IMR-90 (cell line): ENCODE measurements around the gene PIH1D1. TPM values are rescaled to one million over a fixed set of nuclear protein-coding genes. Genes with fewer than 3 reads are reported as not detected.

Source experiments
- ATAC-seq: fragments of 200-7000 bp; cut with Tn5 transposase; 2 replicates; pipeline ENCODE4 v1.9.1; 2020; ENCODE audit warnings: low read depth, mild to moderate bottlenecking, moderate library complexity
- BruUV-seq: library from RNA; stranded (reverse); fragments of 400-500 nt; replicated peaks from 2 replicates; lab custom pipeline; 2021; lab: Mats Ljungman, UMichigan
- CTCF ChIA-PET: fragments of 300-600 bp; formaldehyde crosslinking; extraction: SDS; loops from one replicate; lab custom pipeline; 2021; ENCODE audit warnings: antibody characterized with exemption; lab: Yijun Ruan, JAX
- POLR2A ChIA-PET: fragments of 300-600 bp; sonication (Branson Sonifier 250); formaldehyde crosslinking; loops from one replicate; lab custom pipeline; 2022; ENCODE audit warnings: antibody characterized with exemption; ENCODE audit not compliant: unreplicated experiment; lab: Charles Lee
- DNase-seq: peaks from one replicate; pipeline ENCODE4 v3.0.0; 2013
- H2AFZ ChIP-seq: replicated peaks from 2 replicates; pipeline ENCODE3; 2013; ENCODE audit warnings: low read length, mild to moderate bottlenecking; ENCODE audit not compliant: poor library complexity
- H2AK5ac ChIP-seq: 2 replicates; pipeline ENCODE4 v1.6.1; 2013; ENCODE audit warnings: low read depth, low read length, inconsistent platforms
- H2AK9ac ChIP-seq: replicated peaks from 2 replicates; pipeline ENCODE3; 2013; ENCODE audit warnings: mild to moderate bottlenecking, low read depth, low read length, moderate library complexity; ENCODE audit not compliant: poor library complexity
- H2BK120ac ChIP-seq: 2 replicates; pipeline ENCODE4 v1.6.1; 2013; ENCODE audit warnings: low read depth, low read length, inconsistent platforms
- H2BK15ac ChIP-seq: 3 replicates; pipeline ENCODE4 v1.6.1; 2013; ENCODE audit warnings: low read depth, low read length, inconsistent platforms
- H2BK20ac ChIP-seq: 2 replicates; pipeline ENCODE4 v1.6.1; 2013; ENCODE audit warnings: low read depth, mild to moderate bottlenecking, inconsistent platforms, low read length, moderate library complexity
- H2BK5ac ChIP-seq: 2 replicates; pipeline ENCODE4 v1.6.1; 2013; ENCODE audit warnings: mild to moderate bottlenecking, low read depth, low read length, inconsistent platforms; ENCODE audit not compliant: poor library complexity, severe bottlenecking
- H3K14ac ChIP-seq: replicated peaks from 2 replicates; pipeline ENCODE4 v1.6.1; 2013; ENCODE audit warnings: low read depth, low read length, inconsistent platforms
- H3K18ac ChIP-seq: 2 replicates; pipeline ENCODE4 v1.6.1; 2013; ENCODE audit warnings: low read depth, low read length, control low read depth
- H3K23ac ChIP-seq: 2 replicates; pipeline ENCODE4 v1.6.1; 2013; ENCODE audit warnings: low read depth, low read length, inconsistent platforms
- H3K27ac ChIP-seq: 2 replicates; pipeline ENCODE4 v1.5.1; 2013; ENCODE audit warnings: mild to moderate bottlenecking, control low read depth, low read length; ENCODE audit not compliant: insufficient read depth
- H3K27me3 ChIP-seq: 2 replicates; pipeline ENCODE4 v1.6.1; 2013; ENCODE audit warnings: low read length; ENCODE audit not compliant: control insufficient read depth, insufficient read depth
- H3K36me3 ChIP-seq: 2 replicates; pipeline ENCODE4 v1.6.1; 2013; ENCODE audit warnings: low read length, mixed read lengths; ENCODE audit not compliant: control insufficient read depth, insufficient read depth
- H3K4ac ChIP-seq: 2 replicates; pipeline ENCODE4 v1.6.1; 2013; ENCODE audit warnings: low read depth, low read length, inconsistent platforms
- H3K4me1 ChIP-seq: 2 replicates; pipeline ENCODE4 v1.6.1; 2013; ENCODE audit warnings: low read length, mixed read lengths; ENCODE audit not compliant: control insufficient read depth, insufficient read depth
- H3K4me2 ChIP-seq: 2 replicates; pipeline ENCODE4 v1.6.1; 2013; ENCODE audit warnings: low read depth, mild to moderate bottlenecking, control low read depth, low read length, moderate library complexity
- H3K4me3 ChIP-seq: 2 replicates; pipeline ENCODE4 v1.5.1; 2013; ENCODE audit warnings: low read depth, mild to moderate bottlenecking, control low read depth, low read length, moderate library complexity; ENCODE audit not compliant: insufficient read depth
- H3K56ac ChIP-seq: 2 replicates; pipeline ENCODE4 v1.6.1; 2013; ENCODE audit warnings: low read length, inconsistent platforms; ENCODE audit not compliant: insufficient read depth; ENCODE audit errors: extremely low read depth
- H3K79me1 ChIP-seq, 2 experiments: 2 replicates each; pipeline ENCODE4 v1.6.1; 2013; ENCODE audit warnings: low read length in 2 of 2, inconsistent platforms in 1 of 2, low read depth in 1 of 2
- H3K9ac ChIP-seq: 2 replicates; pipeline ENCODE4 v1.6.1; 2013; ENCODE audit warnings: low read depth, low read length, control low read depth
- H3K9me1 ChIP-seq: 2 replicates; pipeline ENCODE4 v1.6.1; 2013; ENCODE audit warnings: low read length, inconsistent platforms; ENCODE audit not compliant: insufficient read depth
- H3K9me3 ChIP-seq: 2 replicates; pipeline ENCODE4 v1.6.1; 2013; ENCODE audit warnings: low read length; ENCODE audit not compliant: control insufficient read depth, insufficient read depth
- H4K20me1 ChIP-seq: 2 replicates; pipeline ENCODE4 v1.6.1; 2013; ENCODE audit warnings: low read length, inconsistent platforms; ENCODE audit not compliant: insufficient read depth
- H4K5ac ChIP-seq: 2 replicates; pipeline ENCODE4 v1.6.1; 2013; ENCODE audit warnings: mild to moderate bottlenecking, low read depth, low read length, control low read depth
- H4K8ac ChIP-seq, 2 experiments: 2 replicates each; pipeline ENCODE4 v1.6.1; 2013; ENCODE audit warnings: low read depth in 2 of 2, low read length in 2 of 2, control low read depth in 1 of 2, inconsistent platforms in 1 of 2
- H4K91ac ChIP-seq: 2 replicates; pipeline ENCODE4 v1.6.1; 2013; ENCODE audit warnings: low read depth, low read length, inconsistent platforms; ENCODE audit not compliant: insufficient read depth
- BHLHE40 ChIP-seq: fragments of 150-350 bp; IDR thresholded peaks from 2 replicates; pipeline ENCODE4 v1.6.1; 2016; ENCODE audit warnings: mild to moderate bottlenecking, low read depth, low read length
- CEBPB ChIP-seq: IDR thresholded peaks from 2 replicates; pipeline ENCODE4 v1.6.1; 2012; ENCODE audit warnings: low read depth, low read length, improper control_type of control experiment
- CHD1 ChIP-seq: IDR thresholded peaks from 2 replicates; pipeline ENCODE4 v1.6.1; 2012; ENCODE audit warnings: low read depth, low read length, improper control_type of control experiment
- CTCF ChIP-seq: conservative IDR thresholded peaks from 2 replicates; pipeline ENCODE4 v1.5.1; 2012; ENCODE audit warnings: mild to moderate bottlenecking, low read depth, low read length, improper control_type of control experiment
- ELK1 ChIP-seq: fragments of 150-350 bp; IDR thresholded peaks from 2 replicates; pipeline ENCODE4 v1.6.1; 2016; ENCODE audit warnings: low read depth, mild to moderate bottlenecking, low read length, moderate library complexity, borderline replicate concordance
- MAZ ChIP-seq: IDR thresholded peaks from 2 replicates; pipeline ENCODE4 v1.6.1; 2012; ENCODE audit warnings: low read depth, mild to moderate bottlenecking, low read length, improper control_type of control experiment, moderate library complexity, borderline replicate concordance
- MXI1 ChIP-seq: IDR thresholded peaks from 2 replicates; pipeline ENCODE4 v1.6.1; 2012; ENCODE audit warnings: low read depth, mild to moderate bottlenecking, low read length, moderate library complexity, borderline replicate concordance
- NFE2L2 ChIP-seq: fragments of 150-350 bp; IDR thresholded peaks from 2 replicates; pipeline ENCODE4 v1.6.1; 2016; ENCODE audit warnings: low read depth, mild to moderate bottlenecking, low read length
- RAD21 ChIP-seq: IDR thresholded peaks from 2 replicates; pipeline ENCODE4 v1.6.1; 2012; ENCODE audit warnings: low read length, improper control_type of control experiment
- RCOR1 ChIP-seq: IDR thresholded peaks from 2 replicates; pipeline ENCODE4 v1.6.1; 2012; ENCODE audit warnings: mild to moderate bottlenecking, low read length, improper control_type of control experiment; ENCODE audit not compliant: insufficient replicate concordance
- RFX5 ChIP-seq: IDR thresholded peaks from 2 replicates; pipeline ENCODE4 v1.8.0; 2012; ENCODE audit warnings: low read depth, mild to moderate bottlenecking, low read length, moderate library complexity
- SMC3 ChIP-seq: fragments of 150-350 bp; IDR thresholded peaks from 2 replicates; pipeline ENCODE4 v1.6.1; 2016; ENCODE audit warnings: low read depth, mild to moderate bottlenecking, antibody characterized with exemption, low read length, moderate library complexity
- USF2 ChIP-seq: fragments of 150-350 bp; IDR thresholded peaks from 2 replicates; pipeline ENCODE4 v1.6.1; 2017; ENCODE audit warnings: mild to moderate bottlenecking, antibody characterized with exemption, low read length, low read depth
- WGBS, 2 experiments: methylation state at CpG; one replicate each; pipeline versions ENCODE4 v1.1.5 to v1.1.7; 2013; ENCODE audit warnings: missing lambda C conversion rate in 2 of 2; ENCODE audit not compliant: insufficient read length in 1 of 2; ENCODE audit errors: extremely low coverage in 2 of 2; 5-methylcytosine and 5-hydroxymethylcytosine counted together
- dilution Hi-C: fragments of 300-500 bp; cut with HindIII; formaldehyde crosslinking; loops from one replicate; pipeline ENCODE4 v1.14.3; 2018; ENCODE audit warnings: low sequenced_read_pairs; ENCODE audit not compliant: unreplicated experiment
- in situ Hi-C: fragments of 300-500 bp; cut with MboI; formaldehyde crosslinking; loops from 3 replicates; pipeline ENCODE4 v1.14.3; 2019; ENCODE audit warnings: low sequenced_read_pairs, inconsistent platforms, mixed read lengths
- intact Hi-C: fragments of 100-400 bp; cut with micrococcal nuclease; formaldehyde crosslinking; loops from 2 replicates; pipeline ENCODE4 v1.10.0; 2022
- polyA plus RNA-seq, 3 experiments: library from polyadenylated mRNA; depleted of rRNA; stranded (reverse); fragments of >200 nt; gene quantifications; 2 replicates each; pipeline ENCODE4 v1.2.3, GENCODE V29; 2012; ENCODE audit warnings: low replicate concordance in 1 of 3
- total RNA-seq: library from RNA; depleted of rRNA; stranded (reverse); fragments of >200 nt; gene quantifications from 2 replicates; pipeline ENCODE4 v1.2.3, GENCODE V29; 2012

Gene PIH1D1
- total and polyA plus RNA-seq, 2 of the 4 experiments (the other 2 are of a cell fraction), result 77.9 to 122 TPM

GRCh38 chr19:49403404-49404187 lies 48.0 kb downstream of the PIH1D1 start:
- intact Hi-C loops, result no loop called here
- peak; percentile 48 for ATAC-seq

More at GRCh38 chr19:49403404-49404187, 48.0 kb downstream of the PIH1D1 start:
- POLR2A ChIA-PET, result no interaction called here
- dilution Hi-C loops (no loop called here), in situ Hi-C loops (no loop called here)
- Histone ChIP-seq H4K8ac (no peak overlapping the region), H3K4ac (no peak overlapping the region), H2AFZ (no peak overlapping the region), H4K91ac (no peak overlapping the region), H4K5ac (no peak overlapping the region), H3K4me2 (no peak overlapping the region), H3K4me3 (no peak overlapping the region), H2BK120ac (no peak overlapping the region), H2BK5ac (no peak overlapping the region), H3K9ac (no peak overlapping the region), H3K27ac (no peak overlapping the region), H2BK15ac (no peak overlapping the region), H2AK9ac (no peak overlapping the region), H2AK5ac (no peak overlapping the region), H2BK20ac (no peak overlapping the region), H3K9me1 (no peaks in the 10 kb centered on the region), H3K27me3 (peaks cover 38% of the 10 kb centered on the region), H3K56ac (no peak overlapping the region), H3K36me3 (no peaks in the 10 kb centered on the region), H3K9me3 (no peaks in the 10 kb centered on the region), H3K14ac (no peak overlapping the region), H3K79me1 (no peaks in the 10 kb centered on the region), H4K20me1 (no peaks in the 10 kb centered on the region), H3K23ac (no peak overlapping the region), H3K18ac (no peak overlapping the region), H3K4me1 (peaks cover 6% of the 10 kb centered on the region; the same call in 1 of the 2 replicates)
- WGBS, 2 experiments, result no CpG with 5 or more reads among the region's 7 CpGs
- TF ChIP-seq RCOR1 (no peak), SMC3 (no peak), CTCF (no peak), RAD21 (no peak), CHD1 (no peak), MXI1 (no peak), RFX5 (no peak), BHLHE40 (no peak), NFE2L2 (no peak), MAZ (no peak), CEBPB (no peak), USF2 (no peak), ELK1 (no peak)
- peak; percentile 33 for DNase-seq
- no TSS peak for BruUV-seq
- CTCF ChIA-PET, result no interaction called here
